Activated CD8-positive, alpha-beta memory T cell treated with anti-CD3 and anti-CD28 coated beads for 1 hour (primary cell): ENCODE results near the gene ZKSCAN3.
"Not testable (repeated sequence)": the region's sequence is repeated elsewhere in the genome, so short reads cannot be mapped to it uniquely, and the experiment has no call there.

Source experiments
- DNase-seq, 2 donors: peaks; one replicate each; pipeline ENCODE4 v3.0.0-alpha.2; 2020; ENCODE audit warnings: low read depth in 1 of 2; ENCODE audit errors: extremely low read depth in 1 of 2

Gene ZKSCAN3

GRCh38 chr6:28371280-28371679, 21.5 kb downstream of the ZKSCAN3 start:
- DNase-seq = no peak

GRCh38 chr6:28371706-28372451, 22.1 kb downstream of the ZKSCAN3 start:
- no peak for DNase-seq

GRCh38 chr6:28373925-28374324, 24.2 kb downstream of the ZKSCAN3 start:
- DNase-seq = no peak

- no peak for DNase-seq
Measured at GRCh38 chr6:28377879-28378278, 28.1 kb downstream of the ZKSCAN3 start.

GRCh38 chr6:28378644-28379043, 28.9 kb downstream of the ZKSCAN3 start:
- no peak for DNase-seq

GRCh38 chr6:28380381-28380780, 30.6 kb downstream of the ZKSCAN3 start:
- DNase-seq = no peak

- DNase-seq = peak in 1 of 2 donors; percentile 3
Measured at GRCh38 chr6:28383235-28384142, 33.7 kb downstream of the ZKSCAN3 start.

- DNase-seq = no peak
Measured at GRCh38 chr6:28384143-28384533, 34.4 kb downstream of the ZKSCAN3 start.

- DNase-seq = no peak
Measured at GRCh38 chr6:28390688-28391087, 40.9 kb downstream of the ZKSCAN3 start.

GRCh38 chr6:28393912-28394662, 44.3 kb downstream of the ZKSCAN3 start:
- DNase-seq = no peak

GRCh38 chr6:28395918-28396317, 46.2 kb downstream of the ZKSCAN3 start:
- DNase-seq = no peak

GRCh38 chr6:28399350-28400121, 49.8 kb downstream of the ZKSCAN3 start, which contains the start of gene ZSCAN12:
TSS of gene ZSCAN12 (minus strand) at chr6:28399747. CDS start at chr6:28398405, 1,342 bp downstream.
- peak; percentile 69 to 73 for DNase-seq

- no peak for DNase-seq
Measured at GRCh38 chr6:28400122-28400451, 50.3 kb downstream of the ZKSCAN3 start.

GRCh38 chr6:28401172-28401571, 51.4 kb downstream of the ZKSCAN3 start:
- no peak for DNase-seq

GRCh38 chr6:28402197-28402596, 52.5 kb downstream of the ZKSCAN3 start:
- DNase-seq = no peak

- DNase-seq = not testable (repeated sequence)
Measured at GRCh38 chr6:28403923-28404322, 54.2 kb downstream of the ZKSCAN3 start.

GRCh38 chr6:28407401-28407800, 57.7 kb downstream of the ZKSCAN3 start:
- DNase-seq = no peak

- DNase-seq = no peak
Measured at GRCh38 chr6:28408076-28408802, 58.5 kb downstream of the ZKSCAN3 start.

- no peak for DNase-seq
Measured at GRCh38 chr6:28410767-28411166, 61.0 kb downstream of the ZKSCAN3 start.

- no peak for DNase-seq
Measured at GRCh38 chr6:28413681-28414080, 63.9 kb downstream of the ZKSCAN3 start.
